ENCODE data around the gene LCA5.
A peak's percentile ranks its signal among the peaks of the same experiment; 100 is the strongest.
"Not testable (repeated sequence)": the region's sequence is repeated elsewhere in the genome, so short reads cannot be mapped to it uniquely, and the experiment has no call there.

The LCA5 gene

DNA sequence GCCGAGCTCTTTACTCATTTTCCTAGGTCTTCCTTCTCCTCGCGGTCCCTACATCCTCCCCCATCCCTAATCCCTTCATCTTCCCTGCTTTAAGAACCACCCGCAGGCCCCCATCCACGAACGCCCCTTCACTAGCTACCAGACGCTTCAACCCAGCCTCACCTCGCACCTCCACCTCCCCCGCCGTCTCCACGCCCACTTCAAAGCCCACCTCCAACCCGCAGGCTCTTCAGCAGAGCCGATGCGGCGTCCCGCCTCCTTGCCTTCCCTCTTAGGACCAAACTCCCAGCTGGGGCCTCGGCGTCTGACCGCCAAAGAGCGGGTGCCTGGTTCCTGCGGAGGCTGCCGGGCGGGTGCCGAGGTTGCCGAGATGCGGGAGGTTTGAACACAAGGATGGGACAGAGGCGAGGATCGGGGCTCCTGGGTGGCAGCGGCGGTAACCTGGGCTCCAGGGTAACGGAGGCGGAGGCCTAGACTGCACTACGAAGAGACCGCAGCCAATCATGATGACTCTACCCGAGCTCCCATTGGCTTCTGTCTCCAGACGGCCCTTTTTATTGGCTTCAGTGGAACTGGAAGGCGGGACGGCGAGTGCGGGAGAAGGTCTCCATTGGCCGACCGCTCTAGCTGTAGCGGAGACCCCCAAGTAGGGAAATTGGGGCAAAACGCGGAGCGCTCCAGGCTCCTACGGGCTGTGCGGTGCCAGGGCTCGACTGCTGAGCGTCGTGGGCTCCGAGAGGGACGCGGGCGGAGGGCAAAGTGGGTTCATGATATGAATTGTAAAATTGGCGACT is at the start of gene LCA5:
Gene LCA5 (minus strand): TSS at position 477 of the 794 bp plus-strand sequence. CDS start 18,536 bp downstream, outside the sequence.
- peak; percentile 69 for DNase-seq (ENCODE audit: low read depth)

DNA sequence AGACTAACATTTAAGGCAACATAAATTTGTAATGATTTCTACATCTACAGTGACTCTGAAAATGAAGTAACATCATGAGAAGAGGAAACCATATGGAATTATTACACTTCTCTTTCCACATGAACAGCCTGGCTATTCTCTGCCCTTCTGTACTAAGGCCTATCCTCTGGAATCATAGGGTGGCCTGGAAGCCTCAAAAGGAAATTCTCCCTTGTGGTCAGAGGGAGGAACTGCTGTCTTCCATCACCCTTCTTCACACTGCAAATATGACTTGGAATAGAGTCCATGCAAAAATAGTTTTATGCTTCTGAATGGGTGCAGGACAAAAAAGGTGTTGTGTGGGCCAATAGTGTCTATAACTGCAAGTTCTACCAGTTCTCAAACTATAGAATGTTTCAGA is 49.3 kb upstream of the LCA5 start:
- DNase-seq (ENCODE audit: low read depth) = no peak

DNA sequence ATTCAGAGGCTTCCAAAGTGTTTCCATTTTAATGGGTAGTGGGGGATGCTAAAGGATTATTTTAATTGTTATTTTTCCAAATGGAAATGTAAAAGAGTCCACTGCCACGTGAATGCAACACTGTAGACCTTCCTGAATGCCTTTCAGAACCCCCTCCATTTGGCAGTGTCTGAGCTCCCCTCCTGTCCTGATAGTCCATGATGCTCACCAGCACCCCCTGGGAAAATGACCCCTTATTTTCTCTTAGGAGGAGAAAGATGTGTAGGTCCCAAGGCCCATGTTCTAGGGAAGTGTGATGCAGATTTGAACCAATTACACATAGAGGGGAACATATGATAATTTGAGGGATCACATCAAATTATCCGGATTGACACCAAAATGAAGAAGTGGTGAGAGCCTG is 47.1 kb upstream of the LCA5 start:
- no peak for DNase-seq (ENCODE audit: low read depth)

DNA sequence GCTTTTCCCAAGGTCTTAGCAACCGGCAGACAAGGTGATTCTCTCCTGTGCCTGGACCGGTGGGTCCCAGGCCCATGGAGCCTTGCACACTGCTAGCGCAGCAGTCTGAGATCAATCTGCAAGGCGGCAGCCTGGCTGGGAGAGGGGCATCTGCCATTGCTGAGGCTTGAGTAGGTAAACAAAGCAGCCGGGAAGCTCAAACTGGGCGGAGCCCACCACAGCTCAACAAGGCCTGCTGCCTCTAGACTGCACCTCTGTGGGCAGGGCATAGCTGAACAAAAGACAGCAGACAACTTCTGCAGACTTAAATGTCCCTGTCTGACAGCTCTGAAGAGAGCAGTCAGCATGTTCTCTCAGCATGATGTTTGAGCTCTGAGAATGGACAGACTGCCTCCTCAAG is 40.7 kb upstream of the LCA5 start:
- DNase-seq (ENCODE audit: low read depth) = not testable (repeated sequence)

DNA sequence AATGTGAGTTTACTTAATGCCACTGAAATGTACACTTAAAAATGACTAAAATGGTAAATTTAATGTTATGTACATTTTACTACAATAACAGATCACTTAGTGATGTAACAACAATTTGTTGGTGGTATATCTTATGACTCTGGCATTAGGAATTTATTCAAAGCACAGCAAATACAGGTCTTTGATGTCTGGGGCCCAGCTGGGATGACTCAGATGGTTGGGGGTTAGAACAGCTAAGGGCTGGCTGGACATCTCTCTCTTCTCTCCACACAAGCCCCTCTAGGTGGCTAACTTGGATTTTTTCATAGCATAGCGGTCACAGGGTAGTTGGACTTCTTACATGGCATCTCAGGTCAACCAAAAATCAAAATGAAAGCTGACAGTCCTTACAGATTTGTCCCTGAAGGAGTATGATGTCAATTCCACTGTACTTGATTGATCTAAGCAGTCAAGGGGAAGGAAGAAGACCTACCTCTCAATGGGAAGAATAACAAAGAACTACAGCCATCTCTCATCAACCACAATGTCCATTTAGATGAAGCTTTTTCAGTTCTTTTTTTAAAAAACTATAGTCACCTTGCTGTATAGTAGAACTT is 37.5 kb upstream of the LCA5 start:
- no peak for DNase-seq (ENCODE audit: low read depth)

DNA sequence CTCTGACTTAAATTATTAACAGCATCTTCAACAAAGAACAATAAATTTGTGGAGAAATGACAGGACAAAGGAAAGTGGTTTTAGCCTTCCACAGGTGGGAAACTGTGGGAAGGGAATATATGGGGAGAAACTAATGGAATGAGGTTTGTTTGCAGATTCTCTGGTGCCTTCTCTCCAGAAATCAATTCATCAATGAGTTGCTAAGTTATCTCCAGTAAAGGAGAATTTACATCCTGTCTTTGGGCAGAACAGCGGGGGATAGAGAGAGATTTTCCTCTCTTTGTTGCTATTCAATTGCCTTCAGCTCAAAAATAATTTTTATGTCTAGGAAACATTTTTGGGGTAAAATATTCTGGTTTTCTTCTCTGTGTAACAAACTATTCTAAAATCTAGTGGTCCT is 36.9 kb upstream of the LCA5 start:
- no peak for DNase-seq (ENCODE audit: low read depth)

DNA sequence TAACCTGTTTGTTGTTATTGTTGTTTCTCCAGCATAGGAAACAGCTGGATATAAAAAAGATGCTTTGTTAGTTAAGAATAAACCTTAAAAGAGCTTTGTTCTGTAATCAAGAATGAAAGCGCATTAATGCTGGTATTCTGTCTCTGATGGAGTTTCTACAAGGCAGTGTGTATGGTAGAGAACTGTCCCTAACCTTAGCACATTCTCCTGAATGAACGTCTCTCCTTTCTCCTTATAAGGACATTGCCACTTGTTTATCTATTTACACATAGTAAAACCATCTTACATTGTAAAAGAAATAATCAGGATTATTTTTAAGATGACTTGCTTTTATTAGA is 33.8 kb upstream of the LCA5 start:
- no peak for DNase-seq (ENCODE audit: low read depth)

DNA sequence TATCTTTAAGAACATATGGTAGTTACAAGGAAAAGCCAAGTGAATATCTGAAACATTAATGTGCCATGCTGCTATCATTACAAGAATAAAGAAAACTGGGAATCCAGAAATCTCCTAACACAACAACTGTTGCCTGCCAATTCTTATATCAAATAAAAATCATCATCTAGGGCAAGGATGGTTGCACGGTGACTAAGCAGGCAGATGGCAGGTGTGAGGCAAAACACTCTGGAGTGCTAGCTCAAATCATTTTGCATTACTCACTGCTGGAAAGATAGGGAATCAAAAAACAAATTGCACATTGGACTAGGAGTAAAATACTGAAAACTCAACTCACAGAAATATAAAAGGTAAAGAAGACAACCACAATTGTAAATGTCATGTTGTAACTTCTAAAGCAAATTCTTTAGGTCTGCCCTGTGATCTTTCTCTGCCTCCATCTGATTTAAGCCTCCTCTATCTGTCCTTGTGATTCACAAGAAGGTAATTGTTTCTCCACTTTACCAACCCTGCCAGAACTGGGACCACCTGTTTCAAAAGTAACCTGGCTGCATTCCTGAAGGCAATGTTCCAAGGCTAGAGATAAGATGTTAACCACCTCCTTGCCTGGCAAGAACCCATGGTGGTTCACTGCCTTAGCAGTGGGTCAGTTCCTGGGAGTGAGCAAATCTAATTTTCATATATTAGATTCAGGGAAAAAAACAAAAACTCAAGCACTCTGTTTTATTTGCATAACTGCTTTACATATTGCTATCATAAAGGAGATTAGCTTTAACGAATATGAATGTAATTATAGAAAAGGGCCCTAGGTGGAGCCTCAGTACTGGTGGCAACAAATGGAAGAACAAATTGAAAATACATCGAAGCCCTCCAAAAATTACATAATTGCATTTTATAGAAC is 33.1 kb upstream of the LCA5 start:
- DNase-seq (ENCODE audit: low read depth) = no peak

DNA sequence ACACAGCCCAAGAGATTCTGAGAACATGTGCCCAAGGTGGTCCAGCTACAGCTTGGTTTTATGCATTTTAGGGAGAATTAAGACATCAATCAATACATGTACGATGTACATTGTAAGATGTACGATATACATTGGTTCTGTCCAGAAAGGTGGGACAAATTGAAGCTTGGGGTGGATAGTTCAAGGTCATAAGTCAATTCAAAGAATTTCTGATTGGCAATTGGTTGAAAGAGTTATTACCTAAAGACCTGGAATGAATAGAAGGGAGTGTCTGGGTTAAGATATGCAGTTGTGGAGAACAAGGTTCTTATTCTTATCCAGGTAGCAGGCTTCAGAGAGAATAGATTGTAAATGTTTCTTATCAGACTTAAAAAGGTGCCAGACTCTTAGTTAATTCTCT is 31.8 kb upstream of the LCA5 start:
- DNase-seq (ENCODE audit: low read depth) = no peak

DNA sequence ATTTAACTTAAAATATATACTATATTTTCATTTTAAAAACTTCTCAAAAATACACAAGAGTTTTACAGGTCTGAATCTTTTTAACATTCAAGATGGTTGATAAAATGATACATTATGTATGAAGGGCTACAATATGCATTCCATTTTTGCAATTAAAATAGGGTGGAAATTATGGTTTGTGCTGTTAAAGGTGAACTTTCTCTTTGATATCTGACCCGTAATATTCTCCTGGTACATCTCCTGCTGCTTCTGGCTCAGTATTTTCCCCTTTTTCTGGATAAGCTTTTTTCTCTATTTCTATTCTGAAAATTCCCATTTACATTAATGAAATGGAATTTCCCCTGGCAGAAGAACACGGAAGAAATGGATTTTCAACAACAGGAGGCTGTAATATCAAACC is 27.4 kb upstream of the LCA5 start:
- no peak for DNase-seq (ENCODE audit: low read depth)

DNA sequence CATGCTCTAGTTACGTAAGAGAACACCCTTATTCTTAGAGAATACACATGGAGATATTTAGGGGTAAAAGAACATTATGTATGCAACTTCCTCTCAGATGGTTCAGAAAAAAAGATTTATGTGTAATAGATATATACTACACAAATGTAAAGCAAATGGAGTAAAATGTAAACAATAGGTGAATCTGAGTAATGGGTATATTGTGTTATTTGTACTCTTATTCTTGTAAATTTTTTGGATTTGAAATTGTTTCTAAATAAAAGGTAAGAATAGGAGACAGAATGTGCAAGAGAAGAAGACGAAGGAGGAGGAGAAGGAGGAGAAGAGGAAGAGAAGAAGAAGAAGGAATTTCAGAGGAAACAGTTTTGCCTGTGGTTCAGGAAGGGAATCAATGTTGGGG is 22.5 kb upstream of the LCA5 start:
- no peak for DNase-seq (ENCODE audit: low read depth)

DNA sequence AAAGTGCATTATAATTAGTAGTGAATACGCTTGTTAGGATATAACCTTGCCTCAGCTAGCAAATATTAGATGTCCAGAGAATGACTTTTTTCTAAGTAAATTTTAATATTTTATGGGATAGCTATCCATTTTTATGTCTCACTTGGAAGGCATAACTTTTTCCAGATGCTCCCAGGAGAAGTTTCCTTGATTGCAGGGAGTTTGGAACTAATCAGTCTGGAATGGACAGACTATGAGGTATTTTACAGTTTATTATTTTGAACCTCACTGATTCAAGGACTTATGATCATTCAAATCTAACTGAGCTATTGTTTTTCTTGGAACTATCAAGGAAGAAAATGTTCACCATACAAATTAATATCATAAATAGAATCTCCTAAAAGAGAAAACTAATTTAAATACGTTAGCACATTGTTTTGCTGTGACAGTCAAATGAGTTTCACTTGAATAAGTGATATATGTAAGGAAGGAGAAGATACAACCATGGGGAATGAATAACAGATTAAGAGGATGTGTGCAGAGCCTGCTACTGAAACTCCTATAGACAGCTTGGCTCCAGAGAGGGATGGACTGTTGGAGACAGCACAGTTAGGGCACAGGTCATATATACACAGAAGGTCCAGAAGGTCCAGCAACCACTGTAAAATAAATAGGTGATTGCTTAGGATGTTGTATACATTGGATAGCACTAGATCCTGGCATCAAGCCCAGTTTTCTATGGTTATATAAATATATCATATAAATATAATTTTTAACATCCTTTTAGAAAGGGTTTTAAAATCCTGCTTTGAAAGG is 20.6 kb upstream of the LCA5 start:
- no peak for DNase-seq (ENCODE audit: low read depth)

DNA sequence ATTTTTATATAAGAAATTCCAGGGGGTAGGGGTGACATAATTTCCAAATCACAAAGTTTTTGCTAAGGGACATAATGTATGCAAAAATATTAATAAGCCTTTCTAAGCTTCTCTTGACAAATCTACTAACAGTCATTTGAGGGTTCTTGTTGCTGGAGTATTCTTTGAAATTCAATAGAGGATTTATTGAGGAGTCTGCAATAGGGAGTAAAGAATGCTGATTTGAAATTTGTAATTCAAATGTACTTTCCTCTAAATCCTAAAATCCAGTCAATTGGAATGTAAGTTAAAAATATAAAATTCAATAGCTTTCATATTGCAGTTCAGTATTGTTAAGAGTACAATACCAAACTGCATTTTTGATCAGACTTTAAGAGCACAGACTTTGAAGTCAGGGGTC is 17.1 kb upstream of the LCA5 start:
- DNase-seq (ENCODE audit: low read depth) = no peak

DNA sequence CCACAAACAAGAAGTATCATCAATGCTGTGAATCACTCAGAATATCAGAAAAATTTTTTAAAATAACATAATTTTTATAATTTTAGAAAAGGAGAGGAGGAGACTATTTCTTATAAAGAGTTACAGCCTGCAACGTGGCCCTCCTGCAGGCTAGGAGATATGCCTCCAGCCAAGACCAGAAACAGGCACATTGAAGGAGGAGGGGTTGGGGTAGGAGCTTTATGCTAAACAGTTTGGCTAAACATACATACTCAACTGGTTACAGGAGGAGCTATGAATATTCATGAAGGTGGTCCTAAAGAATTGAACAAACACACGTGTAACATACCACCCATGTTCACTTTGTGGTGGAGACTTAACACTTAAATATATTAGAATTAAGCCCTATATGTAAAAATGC is 14.2 kb upstream of the LCA5 start:
- no peak for DNase-seq (ENCODE audit: low read depth)

DNA sequence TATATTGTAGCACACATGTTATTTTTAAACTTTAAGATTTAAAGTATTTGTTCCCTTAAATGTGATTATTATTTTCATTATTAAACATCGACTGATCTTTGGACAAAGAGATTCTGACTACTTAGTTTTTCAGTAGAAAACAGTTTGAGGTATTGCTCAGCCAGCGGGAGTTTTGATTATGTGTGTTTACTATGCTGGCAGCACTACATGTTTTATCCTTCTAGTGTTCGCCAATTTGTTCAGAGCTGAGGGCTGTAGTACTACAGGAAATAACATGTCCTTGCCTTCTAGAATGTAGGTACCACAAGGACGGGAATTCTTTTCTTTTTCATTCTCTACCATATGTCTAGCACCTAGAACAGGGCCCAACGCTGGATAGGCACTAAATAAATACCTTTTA is 11.1 kb upstream of the LCA5 start:
- no peak for DNase-seq (ENCODE audit: low read depth)

DNA sequence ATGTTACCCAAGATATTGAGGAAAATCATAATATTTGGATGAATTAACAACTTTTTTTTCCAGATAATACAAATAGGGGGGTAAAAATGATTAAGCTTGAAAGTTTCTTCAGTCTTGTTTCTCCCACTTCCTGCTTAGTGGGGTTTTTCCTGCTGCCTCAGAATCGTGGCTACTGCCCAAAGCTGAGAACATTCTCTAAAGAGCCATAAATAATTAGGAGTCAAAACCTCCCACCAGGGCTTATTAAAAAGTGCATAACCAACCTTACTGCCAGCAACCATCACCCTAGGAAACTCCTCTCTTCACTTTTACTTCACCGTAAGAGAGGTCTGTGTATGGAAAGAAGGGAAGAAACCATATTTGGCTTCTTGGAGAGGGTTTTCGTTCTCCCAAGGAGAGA is 9.0 kb upstream of the LCA5 start:
- DNase-seq (ENCODE audit: low read depth) = no peak

DNA sequence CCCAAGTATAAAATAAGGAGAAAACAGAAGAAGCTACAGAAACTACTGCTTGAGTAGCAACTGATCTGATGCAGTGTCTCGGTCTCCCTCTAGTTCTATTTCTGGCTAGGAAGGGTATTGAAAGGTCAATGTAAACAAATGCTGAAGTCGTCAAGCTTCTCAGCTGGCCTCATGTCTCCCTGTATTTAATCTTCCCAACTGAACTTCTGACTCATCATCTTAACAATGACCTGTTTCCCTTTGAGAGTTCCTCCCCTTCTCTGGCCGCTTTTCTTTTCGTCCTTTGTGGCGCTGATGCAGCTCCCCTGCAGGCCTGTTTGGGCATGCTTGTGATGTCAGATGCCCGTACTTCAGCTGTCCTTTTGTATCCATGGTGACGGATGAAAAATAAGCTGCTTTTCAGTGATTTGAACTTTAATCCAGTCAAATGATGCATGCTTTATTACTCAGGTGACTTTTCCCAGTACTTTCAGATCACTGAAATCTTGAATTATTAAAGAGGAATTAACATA is 7.8 kb upstream of the LCA5 start:
- no peak for DNase-seq (ENCODE audit: low read depth)

DNA sequence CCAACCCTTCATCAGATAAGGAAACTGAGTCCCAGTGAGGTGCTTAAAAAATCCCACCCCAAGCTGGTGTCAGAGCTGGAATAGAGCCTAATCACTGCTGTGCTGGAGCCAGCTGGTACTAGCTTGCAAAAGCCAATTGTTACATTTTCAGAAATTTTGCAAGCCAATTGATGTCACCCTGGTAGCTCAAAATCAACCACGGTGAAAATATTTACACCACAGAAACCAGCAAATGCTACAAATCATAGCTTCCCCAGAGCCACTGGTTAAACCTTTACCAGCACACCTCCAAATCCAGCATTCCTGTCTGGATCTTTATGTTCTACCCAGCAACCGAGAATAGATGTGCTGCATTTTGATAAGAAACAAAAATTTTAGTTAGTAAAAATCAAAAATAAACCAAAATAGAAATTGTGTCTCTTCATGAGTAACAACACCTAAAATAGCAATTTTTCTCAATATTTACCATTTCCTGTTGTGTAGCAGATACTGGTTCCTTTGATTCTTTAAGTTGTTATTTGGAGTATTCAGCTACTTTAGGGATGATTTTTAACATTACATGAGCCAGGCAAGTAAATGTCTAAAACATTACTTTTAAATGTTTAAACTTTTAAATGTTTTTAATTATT is 7.2 kb upstream of the LCA5 start:
- DNase-seq (ENCODE audit: low read depth) = no peak

DNA sequence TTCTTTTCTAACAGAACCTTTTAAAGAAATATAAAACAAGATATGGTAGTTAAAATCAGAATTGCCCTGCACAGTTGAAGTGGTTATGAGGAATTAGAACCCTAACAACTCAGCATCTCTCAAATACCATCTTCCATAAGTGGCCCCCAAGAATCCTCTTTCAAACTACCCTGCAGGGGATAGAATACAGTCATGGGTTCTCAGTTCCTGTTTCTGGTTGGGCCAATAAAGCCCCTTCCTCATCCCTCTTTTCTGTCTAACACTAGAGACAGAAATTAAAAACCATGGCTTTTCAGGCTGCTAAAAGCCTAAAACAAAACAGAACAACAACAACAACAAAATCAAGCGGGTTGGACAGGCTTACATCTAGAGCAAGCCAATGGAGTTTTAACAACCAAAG is 6.7 kb upstream of the LCA5 start:
- no peak for DNase-seq (ENCODE audit: low read depth)

DNA sequence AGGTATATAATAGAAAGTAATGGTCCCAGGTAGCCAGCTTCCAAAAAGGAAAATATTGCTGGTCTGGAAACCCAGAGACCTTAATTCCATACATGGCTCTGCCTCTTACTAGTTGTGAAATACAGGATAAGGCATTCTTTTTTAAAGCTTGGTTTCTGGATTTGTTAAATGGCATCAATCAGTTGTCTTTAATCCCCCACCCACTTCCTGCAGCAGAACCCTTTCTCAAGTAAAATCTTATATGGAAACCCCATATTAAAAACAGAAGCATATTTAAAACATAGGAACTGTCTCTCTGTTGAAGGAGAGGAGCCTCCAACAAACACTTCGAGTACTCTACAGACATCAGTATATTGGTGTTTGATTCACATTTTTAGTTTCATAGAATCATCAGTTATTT is 6.2 kb upstream of the LCA5 start:
- no peak for DNase-seq (ENCODE audit: low read depth)

DNA sequence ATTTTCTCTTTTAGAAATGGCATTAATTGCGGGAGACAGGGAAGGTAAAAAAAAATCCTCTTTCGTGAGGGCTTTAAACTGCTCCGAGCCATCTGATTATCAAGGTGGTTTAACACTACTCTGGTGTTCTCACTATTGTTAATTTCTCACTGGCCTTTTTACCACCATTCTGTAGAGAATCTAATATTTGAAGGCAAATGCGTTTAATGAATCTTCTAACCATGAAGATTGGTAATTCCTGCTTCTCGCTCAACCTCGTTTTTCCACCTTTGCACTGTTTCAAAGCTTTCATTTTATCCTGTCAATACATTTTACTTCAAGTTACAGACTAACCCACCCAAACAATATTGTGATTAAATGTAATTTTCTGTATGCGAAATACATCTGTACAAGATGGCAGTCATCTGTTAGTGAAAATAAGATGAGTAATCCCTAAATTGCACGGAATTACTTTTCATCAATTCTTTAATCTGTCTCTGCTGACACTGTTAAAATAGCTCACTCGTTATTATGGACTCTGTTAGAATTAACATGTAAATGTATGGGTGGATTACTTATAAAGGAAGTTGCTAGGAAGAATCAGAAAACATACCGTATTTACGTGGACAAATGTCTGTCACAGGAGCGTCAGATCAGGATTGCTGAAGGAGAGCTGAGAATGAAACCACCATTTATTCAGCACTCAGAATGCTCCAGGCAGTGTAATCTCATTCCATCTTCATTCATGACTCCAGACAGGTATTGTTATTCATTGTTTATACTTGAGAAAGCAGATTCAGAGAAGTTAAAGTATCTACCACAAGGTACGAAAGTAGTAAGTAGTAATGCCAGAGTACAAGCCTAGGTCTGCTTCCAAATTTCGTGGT is 1.1 kb upstream of the LCA5 start:
- DNase-seq (ENCODE audit: low read depth) = no peak
